ENCODE data around the gene BICDL2. TPM values are rescaled to one million over a fixed set of nuclear protein-coding genes. Genes with fewer than 3 reads are reported as not detected.

Gene BICDL2
- total and polyA plus RNA-seq, 4 donors: 0.06 to 0.39 (median 0.24) TPM

DNA sequence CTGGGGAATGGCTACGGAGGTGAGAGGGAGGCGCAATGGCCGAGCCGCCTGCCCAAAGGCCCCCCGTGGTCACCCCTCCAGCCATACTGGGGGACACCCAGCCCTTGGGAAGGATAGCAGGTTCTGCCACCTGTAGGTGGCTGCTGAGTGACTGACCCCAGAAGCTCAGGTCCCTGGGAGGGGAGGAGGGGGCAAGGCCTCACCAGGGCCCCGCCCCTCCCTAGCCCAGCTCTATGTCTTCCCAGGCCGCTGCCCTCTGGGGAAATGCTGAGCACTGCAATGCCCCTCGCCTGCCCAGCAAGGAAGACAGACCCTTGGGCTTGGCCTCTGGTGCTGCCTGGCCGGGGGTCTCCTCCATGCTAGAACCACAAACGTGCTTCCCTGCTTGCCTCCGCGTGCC, 35.4 kb downstream of the BICDL2 start:
- Histone ChIP-seq H3K27me3 (ENCODE audit: control insufficient read depth, insufficient read depth, low read length) (peaks cover 50% of the 10 kb centered on the region), H3K36me3 (ENCODE audit: control insufficient read depth, insufficient read depth, low read length) (no peaks in the 10 kb centered on the region), H3K9me3 (ENCODE audit: control insufficient read depth, insufficient read depth, low read length) (no peaks in the 10 kb centered on the region), H3K27ac (ENCODE audit: low read depth, low read length) (no peak overlapping the region), H3K4me3 (ENCODE audit: low read depth, low read length) (no peak overlapping the region), H3K4me1 (ENCODE audit: control insufficient read depth, insufficient read depth, low read length) (peaks cover 13% of the 10 kb centered on the region)
- DNase-seq (ENCODE audit: low read depth in 4 of 6, low spot score in 6 of 6): no peak
- 57% methylated on average over 9 of the region's 12 CpGs for WGBS (ENCODE audit: insufficient coverage)

GRCh38 chr16:3000540-3000939, 36.2 kb downstream of the BICDL2 start:
- DNase-seq (ENCODE audit: low read depth in 4 of 6, low spot score in 6 of 6): no peak
- 56% methylated on average over 3 of the region's 4 CpGs for WGBS (ENCODE audit: insufficient coverage)
- no peaks in the 10 kb centered on the region for H3K9me3 ChIP-seq (ENCODE audit: control insufficient read depth, insufficient read depth, low read length)
- no peak overlapping the region for H3K4me3 ChIP-seq (ENCODE audit: low read depth, low read length)
- H3K27ac ChIP-seq (ENCODE audit: low read depth, low read length): no peak overlapping the region
- H3K4me1 ChIP-seq (ENCODE audit: control insufficient read depth, insufficient read depth, low read length): peaks cover 13% of the 10 kb centered on the region
- no peaks in the 10 kb centered on the region for H3K36me3 ChIP-seq (ENCODE audit: control insufficient read depth, insufficient read depth, low read length)
- peaks cover 42% of the 10 kb centered on the region for H3K27me3 ChIP-seq (ENCODE audit: control insufficient read depth, insufficient read depth, low read length)

DNA sequence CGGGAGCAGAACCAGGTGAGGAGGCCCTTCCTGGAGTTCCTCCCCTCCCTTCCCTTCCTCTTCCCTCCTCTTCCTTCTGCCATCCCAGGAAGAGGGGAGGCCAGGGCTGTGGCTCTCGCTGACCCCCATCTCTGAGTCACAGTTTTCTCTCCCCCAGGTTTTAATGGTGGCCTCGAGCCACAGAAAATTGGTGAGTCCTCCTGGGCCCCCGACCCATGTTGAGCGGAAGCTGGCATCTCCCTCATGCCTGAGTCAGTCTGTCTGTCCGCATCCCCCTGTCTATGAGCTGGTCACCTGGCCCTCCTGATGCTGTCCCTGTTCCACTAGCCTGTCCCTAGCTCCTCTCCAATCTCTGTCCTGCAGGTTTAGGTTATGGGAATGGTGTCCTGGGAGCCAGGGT, 36.8 kb downstream of the BICDL2 start:
- Histone ChIP-seq H3K36me3 (ENCODE audit: control insufficient read depth, insufficient read depth, low read length) (no peaks in the 10 kb centered on the region), H3K27ac (ENCODE audit: low read depth, low read length) (no peak overlapping the region), H3K4me1 (ENCODE audit: control insufficient read depth, insufficient read depth, low read length) (peaks cover 12% of the 10 kb centered on the region), H3K4me3 (ENCODE audit: low read depth, low read length) (no peak overlapping the region), H3K27me3 (ENCODE audit: control insufficient read depth, insufficient read depth, low read length) (peaks cover 38% of the 10 kb centered on the region), H3K9me3 (ENCODE audit: control insufficient read depth, insufficient read depth, low read length) (no peaks in the 10 kb centered on the region)
- no peak for DNase-seq (ENCODE audit: low read depth in 4 of 6, low spot score in 6 of 6)
- 77% methylated on average over 5 of the region's 6 CpGs for WGBS (ENCODE audit: insufficient coverage)

DNA sequence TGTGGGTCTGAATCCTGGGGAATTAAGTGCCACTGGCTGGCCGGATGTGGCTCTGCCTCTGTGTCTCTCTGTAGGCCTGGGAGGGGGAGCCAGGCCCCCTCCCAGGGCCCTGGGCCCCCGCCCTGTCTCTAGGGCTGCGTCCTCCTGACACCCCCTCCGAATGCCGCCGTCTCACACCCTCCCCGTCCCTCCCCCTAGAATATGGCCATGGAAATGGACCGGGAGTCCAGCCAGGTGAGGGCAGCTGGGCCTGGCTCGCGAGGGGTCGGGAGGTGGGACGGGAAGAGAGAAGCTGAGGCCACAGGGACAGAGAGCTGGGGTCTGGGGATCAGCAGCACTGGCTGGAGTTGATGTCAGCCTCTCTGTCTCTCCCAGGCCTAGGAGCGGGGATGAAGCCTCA, 40.4 kb downstream of the BICDL2 start:
- no peak overlapping the region for H3K27ac ChIP-seq (ENCODE audit: low read depth, low read length)
- no peaks in the 10 kb centered on the region for H3K9me3 ChIP-seq (ENCODE audit: control insufficient read depth, insufficient read depth, low read length)
- peaks cover 29% of the 10 kb centered on the region for H3K27me3 ChIP-seq (ENCODE audit: control insufficient read depth, insufficient read depth, low read length)
- H3K4me1 ChIP-seq (ENCODE audit: control insufficient read depth, insufficient read depth, low read length): no peaks in the 10 kb centered on the region
- WGBS (ENCODE audit: insufficient coverage): 62% methylated on average over 12 of the region's 13 CpGs
- no peak overlapping the region for H3K4me3 ChIP-seq (ENCODE audit: low read depth, low read length)
- no peaks in the 10 kb centered on the region for H3K36me3 ChIP-seq (ENCODE audit: control insufficient read depth, insufficient read depth, low read length)
- no peak for DNase-seq (ENCODE audit: low read depth in 4 of 6, low spot score in 6 of 6)

GRCh38 chr16:2992383-2993081, 44.2 kb downstream of the BICDL2 start:
- Histone ChIP-seq H3K36me3 (ENCODE audit: control insufficient read depth, insufficient read depth, low read length) (no peaks in the 10 kb centered on the region), H3K9me3 (ENCODE audit: control insufficient read depth, insufficient read depth, low read length) (no peaks in the 10 kb centered on the region), H3K4me1 (ENCODE audit: control insufficient read depth, insufficient read depth, low read length) (no peaks in the 10 kb centered on the region), H3K4me3 (ENCODE audit: low read depth, low read length) (no peak overlapping the region), H3K27me3 (ENCODE audit: control insufficient read depth, insufficient read depth, low read length) (peaks cover 3% of the 10 kb centered on the region), H3K27ac (ENCODE audit: low read depth, low read length) (no peak overlapping the region)
- 87% methylated on average over 8 of the region's 14 CpGs for WGBS (ENCODE audit: insufficient coverage)
- DNase-seq (ENCODE audit: low read depth in 4 of 6, low spot score in 6 of 6): no peak

DNA sequence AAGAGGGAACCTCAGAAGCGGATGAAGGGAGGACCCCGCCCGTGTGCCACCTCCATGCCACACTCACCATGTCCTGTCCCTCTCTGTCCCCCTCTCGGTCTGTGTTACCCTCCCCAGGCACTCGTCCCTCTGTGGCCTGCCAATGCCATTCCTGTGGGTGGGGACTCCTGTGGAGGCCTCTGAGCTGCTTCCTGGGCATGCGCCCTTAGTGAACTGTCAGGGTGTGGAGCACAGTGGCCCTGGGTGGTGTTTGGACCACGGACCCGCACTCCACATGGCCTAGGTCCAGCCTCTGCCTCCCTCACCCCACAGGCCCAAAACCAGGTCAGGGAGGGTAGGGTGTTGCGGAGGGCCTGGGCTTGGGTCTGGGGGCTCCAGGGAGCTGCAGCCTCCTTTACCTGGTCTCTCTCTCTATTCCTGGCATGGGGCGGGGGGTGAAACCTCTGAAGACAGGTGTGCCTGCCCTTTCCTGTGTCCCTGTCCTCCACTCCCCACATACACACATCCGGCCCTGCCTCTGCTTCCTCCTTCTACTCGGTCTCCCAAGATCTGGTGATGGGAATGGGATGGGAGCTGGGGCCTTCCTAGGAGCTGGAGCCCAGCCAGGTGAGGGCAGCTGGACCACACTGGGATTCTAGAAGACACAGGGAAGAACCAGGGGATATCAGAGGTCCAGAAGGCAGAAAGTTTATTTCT, 45.0 kb downstream of the BICDL2 start:
- DNase-seq (ENCODE audit: low read depth in 4 of 6, low spot score in 6 of 6): no peak
- Histone ChIP-seq H3K9me3 (ENCODE audit: control insufficient read depth, insufficient read depth, low read length) (no peaks in the 10 kb centered on the region), H3K36me3 (ENCODE audit: control insufficient read depth, insufficient read depth, low read length) (no peaks in the 10 kb centered on the region), H3K4me3 (ENCODE audit: low read depth, low read length) (no peak overlapping the region), H3K27me3 (ENCODE audit: control insufficient read depth, insufficient read depth, low read length) (no peaks in the 10 kb centered on the region), H3K27ac (ENCODE audit: low read depth, low read length) (no peak overlapping the region), H3K4me1 (ENCODE audit: control insufficient read depth, insufficient read depth, low read length) (peaks cover under 1% of the 10 kb centered on the region)
- 73% methylated on average over 3 of the region's 12 CpGs for WGBS (ENCODE audit: insufficient coverage)

GRCh38 chr16:2990891-2991290, 45.9 kb downstream of the BICDL2 start:
- H3K27ac ChIP-seq (ENCODE audit: low read depth, low read length): no peak overlapping the region
- no peak for DNase-seq (ENCODE audit: low read depth in 4 of 6, low spot score in 6 of 6)
- no peak overlapping the region for H3K4me3 ChIP-seq (ENCODE audit: low read depth, low read length)
- H3K27me3 ChIP-seq (ENCODE audit: control insufficient read depth, insufficient read depth, low read length): no peaks in the 10 kb centered on the region
- no peaks in the 10 kb centered on the region for H3K9me3 ChIP-seq (ENCODE audit: control insufficient read depth, insufficient read depth, low read length)
- H3K36me3 ChIP-seq (ENCODE audit: control insufficient read depth, insufficient read depth, low read length): no peaks in the 10 kb centered on the region
- WGBS (ENCODE audit: insufficient coverage): 53% methylated on average over 10 of the region's 10 CpGs
- peaks cover 9% of the 10 kb centered on the region for H3K4me1 ChIP-seq (ENCODE audit: control insufficient read depth, insufficient read depth, low read length)

DNA sequence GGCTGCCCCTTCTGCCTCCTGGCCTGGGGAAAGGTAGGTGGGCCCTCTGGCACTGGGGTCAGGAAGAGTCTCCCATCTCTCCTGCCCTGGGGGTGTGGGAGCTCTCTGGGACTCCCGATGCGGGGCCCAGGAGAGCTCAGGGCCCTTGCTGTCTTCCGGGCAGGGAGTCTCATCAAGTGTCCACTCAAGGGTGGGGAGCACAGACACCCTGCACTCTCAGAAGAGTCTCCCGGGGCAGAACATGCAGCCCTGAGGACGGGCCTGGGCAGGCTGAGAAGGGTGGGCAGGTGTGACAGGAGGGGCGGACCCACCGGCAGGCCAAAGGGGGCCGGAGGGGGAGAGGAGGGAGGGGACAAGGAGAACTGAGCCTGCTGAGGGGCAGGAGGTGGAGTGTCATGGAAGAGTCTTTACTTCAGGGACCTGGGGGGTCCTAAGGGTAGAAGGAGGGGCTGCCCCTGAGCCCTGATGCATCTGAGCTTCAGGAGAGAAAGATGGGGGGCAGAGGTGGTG, 48.1 kb downstream of the BICDL2 start:
- WGBS (ENCODE audit: insufficient coverage): 38% methylated on average over 8 of the region's 8 CpGs
- no peak overlapping the region for H3K4me3 ChIP-seq (ENCODE audit: low read depth, low read length)
- no peaks in the 10 kb centered on the region for H3K27me3 ChIP-seq (ENCODE audit: control insufficient read depth, insufficient read depth, low read length)
- no peak overlapping the region for H3K27ac ChIP-seq (ENCODE audit: low read depth, low read length)
- no peaks in the 10 kb centered on the region for H3K36me3 ChIP-seq (ENCODE audit: control insufficient read depth, insufficient read depth, low read length)
- no peak for DNase-seq (ENCODE audit: low read depth in 4 of 6, low spot score in 6 of 6)
- peaks cover 22% of the 10 kb centered on the region for H3K4me1 ChIP-seq (ENCODE audit: control insufficient read depth, insufficient read depth, low read length)
- H3K9me3 ChIP-seq (ENCODE audit: control insufficient read depth, insufficient read depth, low read length): no peaks in the 10 kb centered on the region

GRCh38 chr16:2987833-2988232, 48.9 kb downstream of the BICDL2 start:
- peaks cover 29% of the 10 kb centered on the region for H3K4me1 ChIP-seq (ENCODE audit: control insufficient read depth, insufficient read depth, low read length)
- no peaks in the 10 kb centered on the region for H3K36me3 ChIP-seq (ENCODE audit: control insufficient read depth, insufficient read depth, low read length)
- no peaks in the 10 kb centered on the region for H3K27me3 ChIP-seq (ENCODE audit: control insufficient read depth, insufficient read depth, low read length)
- no peak overlapping the region for H3K4me3 ChIP-seq (ENCODE audit: low read depth, low read length)
- no peak for DNase-seq (ENCODE audit: low read depth in 4 of 6, low spot score in 6 of 6)
- H3K27ac ChIP-seq (ENCODE audit: low read depth, low read length): no peak overlapping the region
- WGBS (ENCODE audit: insufficient coverage): 38% methylated on average over 8 of the region's 8 CpGs
- no peaks in the 10 kb centered on the region for H3K9me3 ChIP-seq (ENCODE audit: control insufficient read depth, insufficient read depth, low read length)

DNA sequence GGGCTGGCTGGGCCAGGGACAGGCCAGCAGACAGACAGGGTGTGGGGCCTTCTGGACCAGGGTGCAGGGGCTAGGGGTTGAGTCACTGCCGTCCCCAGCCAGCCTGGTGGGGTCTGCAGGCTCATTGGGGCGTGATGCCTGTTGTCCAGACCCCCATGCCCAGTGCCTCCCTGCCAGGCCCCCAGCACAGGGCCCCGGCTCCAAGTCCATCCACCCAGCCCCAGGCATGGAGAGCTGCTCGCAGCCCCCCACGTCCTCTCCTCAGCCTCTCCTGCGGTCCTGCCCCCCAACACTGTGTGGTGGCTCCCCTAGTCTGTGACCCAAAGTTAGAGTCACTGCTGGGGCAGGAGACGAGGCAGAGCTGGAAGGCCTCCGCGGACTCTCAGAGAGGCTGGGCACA, 49.5 kb downstream of the BICDL2 start:
- no peak for DNase-seq (ENCODE audit: low read depth in 4 of 6, low spot score in 6 of 6)
- WGBS (ENCODE audit: insufficient coverage): 78% methylated on average over 9 of the region's 9 CpGs
- Histone ChIP-seq H3K4me1 (ENCODE audit: control insufficient read depth, insufficient read depth, low read length) (peaks cover 29% of the 10 kb centered on the region), H3K4me3 (ENCODE audit: low read depth, low read length) (no peak overlapping the region), H3K9me3 (ENCODE audit: control insufficient read depth, insufficient read depth, low read length) (no peaks in the 10 kb centered on the region), H3K27ac (ENCODE audit: low read depth, low read length) (no peak overlapping the region), H3K27me3 (ENCODE audit: control insufficient read depth, insufficient read depth, low read length) (no peaks in the 10 kb centered on the region), H3K36me3 (ENCODE audit: control insufficient read depth, insufficient read depth, low read length) (no peaks in the 10 kb centered on the region)
